GM12878 (cell line): ENCODE data around the gene SPHK2. TPM values are rescaled to one million over a fixed set of nuclear protein-coding genes. Genes with fewer than 3 reads are reported as not detected.

ENCODE experiments used
- ASH2L ChIP-seq: fragments of 300-600, 200-600 bp; sonication (generic); IDR thresholded peaks from 2 replicates; pipeline ENCODE4 v1.6.1; 2017; ENCODE audit warnings: low read depth, mild to moderate bottlenecking, borderline replicate concordance
- BMI1 ChIP-seq: fragments of 450-650 bp; IDR thresholded peaks from 2 replicates; pipeline ENCODE4 v1.6.1; 2016; ENCODE audit warnings: mild to moderate bottlenecking, moderate library complexity, borderline replicate concordance
- BRCA1 ChIP-seq: IDR thresholded peaks from 2 replicates; pipeline ENCODE4 v1.6.1; 2011; ENCODE audit warnings: low read depth, low read length, improper control_type of control experiment
- ETV6 ChIP-seq, 2 experiments: fragments of 450-650 bp in 1 of 2; IDR thresholded peaks in 1 of 2; conservative IDR thresholded peaks in 1 of 2; 2 replicates each; pipeline ENCODE4 v1.6.1; 2014; ENCODE audit warnings: antibody characterized with exemption in 1 of 2, borderline replicate concordance in 1 of 2, low read depth in 1 of 2, mild to moderate bottlenecking in 1 of 2, moderate library complexity in 1 of 2
- FOXK2 ChIP-seq: fragments of 450-650 bp; IDR thresholded peaks from 2 replicates; pipeline ENCODE4 v1.6.1; 2017; ENCODE audit warnings: mild to moderate bottlenecking, moderate library complexity
- IKZF2 ChIP-seq, 2 experiments: fragments of 450-650 bp; IDR thresholded peaks; 2 replicates each; pipeline ENCODE4 v1.6.1; 2017; ENCODE audit warnings: mild to moderate bottlenecking in 2 of 2, moderate library complexity in 2 of 2
- KDM1A ChIP-seq: fragments of 200-600 bp; sonication (generic); IDR thresholded peaks from 2 replicates; pipeline ENCODE4 v1.6.1; 2016; ENCODE audit warnings: borderline replicate concordance
- LARP7 ChIP-seq: fragments of 450-650 bp; IDR thresholded peaks from 2 replicates; pipeline ENCODE4 v1.6.1; 2017; ENCODE audit warnings: mild to moderate bottlenecking
- MEF2A ChIP-seq: IDR thresholded peaks from 2 replicates; pipeline ENCODE4 v1.6.1; 2011; ENCODE audit warnings: low read depth, mild to moderate bottlenecking, low read length, moderate library complexity; ENCODE audit not compliant: insufficient read depth
- MTA2 ChIP-seq: fragments of 450-650 bp; IDR thresholded peaks from 2 replicates; pipeline ENCODE4 v1.6.1; 2016; ENCODE audit warnings: low read depth, mild to moderate bottlenecking, moderate library complexity
- MTA3 ChIP-seq: IDR thresholded peaks from 2 replicates; pipeline ENCODE4 v1.6.1; 2012; ENCODE audit warnings: low read length, inconsistent platforms, borderline replicate concordance
- PAX5 ChIP-seq: IDR thresholded peaks from 2 replicates; pipeline ENCODE4 v1.6.1; 2011; ENCODE audit warnings: low read depth, low read length, borderline replicate concordance
- POLR2AphosphoS2 ChIP-seq: IDR thresholded peaks from 2 replicates; pipeline ENCODE4 v1.6.1; 2011; ENCODE audit warnings: low read depth, mild to moderate bottlenecking, low read length, improper control_type of control experiment, moderate library complexity
- SPI1 ChIP-seq: IDR thresholded peaks from 2 replicates; pipeline ENCODE4 v1.6.1; 2011; ENCODE audit warnings: low read depth, mild to moderate bottlenecking, low read length, moderate library complexity, borderline replicate concordance; ENCODE audit not compliant: insufficient read depth
- polyA plus RNA-seq, 11 experiments: library from polyadenylated mRNA; depleted of rRNA in 4 of 11; unstranded in 6 of 11; stranded (reverse) in 5 of 11; fragments of >200 nt; fragmentation: Nextera tagmentation in 4 of 11; fragmentation: Illumina TruSeq in 1 of 11; extraction: Ambion mirVana in 4 of 11; extraction: Trizol in 1 of 11; gene quantifications; 1 replicate in 1 of 11; 2 replicates in 10 of 11; pipeline versions ENCODE4 v1.2.1 to v1.2.3, GENCODE V29; 2011 to 2016; ENCODE audit warnings: inconsistent platforms in 2 of 11, missing spikeins in 2 of 11, low read depth in 1 of 11
- total RNA-seq, 4 experiments: library from RNA; depleted of rRNA in 3 of 4; stranded (reverse); fragments of >200 nt in 3 of 4; fragmentation: Illumina TruSeq in 1 of 4; extraction: Trizol in 1 of 4; gene quantifications; 2 replicates each; pipeline versions ENCODE4 v1.2.1 to v1.2.3, GENCODE V29; 2013 to 2021
- TF ChIP-seq, protein P1 (sequence below): fragments of 450-650 bp; IDR thresholded peaks from 2 replicates; pipeline ENCODE4 v1.6.1; 2017; ENCODE audit warnings: mild to moderate bottlenecking, low read depth, inconsistent platforms; ENCODE audit not compliant: poor library complexity, severe bottlenecking
- TF ChIP-seq, protein P2 (sequence below): IDR thresholded peaks from 2 replicates; pipeline ENCODE4 v1.6.1; 2011; ENCODE audit warnings: borderline replicate concordance, low read depth, mild to moderate bottlenecking, moderate library complexity, low read length; ENCODE audit not compliant: insufficient read depth, poor library complexity, severe bottlenecking
- TF ChIP-seq, protein P3 (sequence below): fragments of 150-350 bp; IDR thresholded peaks from 2 replicates; pipeline ENCODE4 v1.6.1; 2016; ENCODE audit warnings: low read depth, low read length
- TF ChIP-seq, protein P4 (sequence below): fragments of 150-350 bp; IDR thresholded peaks from 2 replicates; pipeline ENCODE4 v1.6.1; 2014; ENCODE audit warnings: mild to moderate bottlenecking, low read depth, low read length
- TF ChIP-seq, protein P5 (sequence below): fragments of 450-650 bp; conservative IDR thresholded peaks from 2 replicates; pipeline ENCODE4 v1.6.1; 2017; ENCODE audit warnings: mild to moderate bottlenecking, moderate library complexity

The SPHK2 gene
- total and polyA plus RNA-seq, 10 of the 15 experiments (the other 5 are each of a cell fraction or from before 2014, with no cell fraction given) = 0.37 to 40.5 (median 11.2) TPM

DNA sequence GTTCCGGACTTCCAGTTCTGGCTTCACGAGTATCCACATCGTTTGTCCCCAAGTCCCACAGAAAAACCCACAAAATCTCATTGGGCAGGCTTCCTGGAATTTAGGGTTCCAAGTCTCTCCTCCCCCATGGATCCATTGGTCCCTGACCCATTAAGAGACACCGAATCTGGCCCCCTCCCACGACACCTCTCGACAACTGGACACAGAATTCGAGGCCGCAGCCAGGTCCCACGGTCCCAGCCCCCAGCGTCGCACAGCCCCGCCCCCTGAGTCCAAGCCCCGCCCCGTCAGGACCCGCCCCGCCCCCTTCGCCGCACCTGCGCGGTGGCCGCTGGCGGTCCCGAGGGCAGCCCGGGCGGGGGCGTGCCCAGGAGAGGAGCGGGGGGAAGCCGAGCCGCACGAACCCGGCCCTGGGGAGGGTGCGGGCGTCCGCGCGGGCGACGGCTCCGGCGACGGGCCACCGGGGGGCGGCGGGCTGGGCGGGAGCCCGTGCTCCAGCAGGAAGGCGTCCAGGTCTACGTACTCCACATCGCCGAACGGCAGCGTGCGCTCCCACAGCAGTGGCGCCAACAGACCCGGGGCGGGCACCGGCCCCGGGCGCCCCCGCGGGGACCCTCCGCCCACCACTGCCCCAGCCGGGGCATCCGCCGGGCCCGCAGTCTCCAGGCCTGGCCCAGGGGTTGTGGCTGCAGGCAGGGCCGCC lies 16.1 kb downstream of the SPHK2 start (continued):
- TF ChIP-seq, protein P1, sequence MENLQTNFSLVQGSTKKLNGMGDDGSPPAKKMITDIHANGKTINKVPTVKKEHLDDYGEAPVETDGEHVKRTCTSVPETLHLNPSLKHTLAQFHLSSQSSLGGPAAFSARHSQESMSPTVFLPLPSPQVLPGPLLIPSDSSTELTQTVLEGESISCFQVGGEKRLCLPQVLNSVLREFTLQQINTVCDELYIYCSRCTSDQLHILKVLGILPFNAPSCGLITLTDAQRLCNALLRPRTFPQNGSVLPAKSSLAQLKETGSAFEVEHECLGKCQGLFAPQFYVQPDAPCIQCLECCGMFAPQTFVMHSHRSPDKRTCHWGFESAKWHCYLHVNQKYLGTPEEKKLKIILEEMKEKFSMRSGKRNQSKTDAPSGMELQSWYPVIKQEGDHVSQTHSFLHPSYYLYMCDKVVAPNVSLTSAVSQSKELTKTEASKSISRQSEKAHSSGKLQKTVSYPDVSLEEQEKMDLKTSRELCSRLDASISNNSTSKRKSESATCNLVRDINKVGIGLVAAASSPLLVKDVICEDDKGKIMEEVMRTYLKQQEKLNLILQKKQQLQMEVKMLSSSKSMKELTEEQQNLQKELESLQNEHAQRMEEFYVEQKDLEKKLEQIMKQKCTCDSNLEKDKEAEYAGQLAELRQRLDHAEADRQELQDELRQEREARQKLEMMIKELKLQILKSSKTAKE = no peak
- TF ChIP-seq BRCA1 (no peak), ASH2L (no peak), ETV6 (conservative IDR thresholded peaks at IDR 0.05 in 1 of 2, IDR thresholded peaks at IDR 0.05 in 1 of 2; ENCODE audit: borderline replicate concordance in 1 of 2, low read depth in 1 of 2) (no peak), POLR2AphosphoS2 (no peak), SPI1 (no peak), IKZF2 (IDR thresholded peaks at IDR 0.05) (no peak), FOXK2 (no peak), LARP7 (peak; percentile 77), BMI1 (no peak), MTA3 (no peak), MEF2A (no peak), KDM1A (no peak), MTA2 (no peak), PAX5 (no peak)
- TF ChIP-seq, protein P2, sequence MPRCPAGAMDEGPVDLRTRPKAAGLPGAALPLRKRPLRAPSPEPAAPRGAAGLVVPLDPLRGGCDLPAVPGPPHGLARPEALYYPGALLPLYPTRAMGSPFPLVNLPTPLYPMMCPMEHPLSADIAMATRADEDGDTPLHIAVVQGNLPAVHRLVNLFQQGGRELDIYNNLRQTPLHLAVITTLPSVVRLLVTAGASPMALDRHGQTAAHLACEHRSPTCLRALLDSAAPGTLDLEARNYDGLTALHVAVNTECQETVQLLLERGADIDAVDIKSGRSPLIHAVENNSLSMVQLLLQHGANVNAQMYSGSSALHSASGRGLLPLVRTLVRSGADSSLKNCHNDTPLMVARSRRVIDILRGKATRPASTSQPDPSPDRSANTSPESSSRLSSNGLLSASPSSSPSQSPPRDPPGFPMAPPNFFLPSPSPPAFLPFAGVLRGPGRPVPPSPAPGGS = peak; percentile 7
- TF ChIP-seq, protein P3, sequence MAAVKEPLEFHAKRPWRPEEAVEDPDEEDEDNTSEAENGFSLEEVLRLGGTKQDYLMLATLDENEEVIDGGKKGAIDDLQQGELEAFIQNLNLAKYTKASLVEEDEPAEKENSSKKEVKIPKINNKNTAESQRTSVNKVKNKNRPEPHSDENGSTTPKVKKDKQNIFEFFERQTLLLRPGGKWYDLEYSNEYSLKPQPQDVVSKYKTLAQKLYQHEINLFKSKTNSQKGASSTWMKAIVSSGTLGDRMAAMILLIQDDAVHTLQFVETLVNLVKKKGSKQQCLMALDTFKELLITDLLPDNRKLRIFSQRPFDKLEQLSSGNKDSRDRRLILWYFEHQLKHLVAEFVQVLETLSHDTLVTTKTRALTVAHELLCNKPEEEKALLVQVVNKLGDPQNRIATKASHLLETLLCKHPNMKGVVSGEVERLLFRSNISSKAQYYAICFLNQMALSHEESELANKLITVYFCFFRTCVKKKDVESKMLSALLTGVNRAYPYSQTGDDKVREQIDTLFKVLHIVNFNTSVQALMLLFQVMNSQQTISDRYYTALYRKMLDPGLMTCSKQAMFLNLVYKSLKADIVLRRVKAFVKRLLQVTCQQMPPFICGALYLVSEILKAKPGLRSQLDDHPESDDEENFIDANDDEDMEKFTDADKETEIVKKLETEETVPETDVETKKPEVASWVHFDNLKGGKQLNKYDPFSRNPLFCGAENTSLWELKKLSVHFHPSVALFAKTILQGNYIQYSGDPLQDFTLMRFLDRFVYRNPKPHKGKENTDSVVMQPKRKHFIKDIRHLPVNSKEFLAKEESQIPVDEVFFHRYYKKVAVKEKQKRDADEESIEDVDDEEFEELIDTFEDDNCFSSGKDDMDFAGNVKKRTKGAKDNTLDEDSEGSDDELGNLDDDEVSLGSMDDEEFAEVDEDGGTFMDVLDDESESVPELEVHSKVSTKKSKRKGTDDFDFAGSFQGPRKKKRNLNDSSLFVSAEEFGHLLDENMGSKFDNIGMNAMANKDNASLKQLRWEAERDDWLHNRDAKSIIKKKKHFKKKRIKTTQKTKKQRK = no peak
- TF ChIP-seq, protein P4, sequence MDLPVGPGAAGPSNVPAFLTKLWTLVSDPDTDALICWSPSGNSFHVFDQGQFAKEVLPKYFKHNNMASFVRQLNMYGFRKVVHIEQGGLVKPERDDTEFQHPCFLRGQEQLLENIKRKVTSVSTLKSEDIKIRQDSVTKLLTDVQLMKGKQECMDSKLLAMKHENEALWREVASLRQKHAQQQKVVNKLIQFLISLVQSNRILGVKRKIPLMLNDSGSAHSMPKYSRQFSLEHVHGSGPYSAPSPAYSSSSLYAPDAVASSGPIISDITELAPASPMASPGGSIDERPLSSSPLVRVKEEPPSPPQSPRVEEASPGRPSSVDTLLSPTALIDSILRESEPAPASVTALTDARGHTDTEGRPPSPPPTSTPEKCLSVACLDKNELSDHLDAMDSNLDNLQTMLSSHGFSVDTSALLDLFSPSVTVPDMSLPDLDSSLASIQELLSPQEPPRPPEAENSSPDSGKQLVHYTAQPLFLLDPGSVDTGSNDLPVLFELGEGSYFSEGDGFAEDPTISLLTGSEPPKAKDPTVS = no peak
- TF ChIP-seq, protein P5, sequence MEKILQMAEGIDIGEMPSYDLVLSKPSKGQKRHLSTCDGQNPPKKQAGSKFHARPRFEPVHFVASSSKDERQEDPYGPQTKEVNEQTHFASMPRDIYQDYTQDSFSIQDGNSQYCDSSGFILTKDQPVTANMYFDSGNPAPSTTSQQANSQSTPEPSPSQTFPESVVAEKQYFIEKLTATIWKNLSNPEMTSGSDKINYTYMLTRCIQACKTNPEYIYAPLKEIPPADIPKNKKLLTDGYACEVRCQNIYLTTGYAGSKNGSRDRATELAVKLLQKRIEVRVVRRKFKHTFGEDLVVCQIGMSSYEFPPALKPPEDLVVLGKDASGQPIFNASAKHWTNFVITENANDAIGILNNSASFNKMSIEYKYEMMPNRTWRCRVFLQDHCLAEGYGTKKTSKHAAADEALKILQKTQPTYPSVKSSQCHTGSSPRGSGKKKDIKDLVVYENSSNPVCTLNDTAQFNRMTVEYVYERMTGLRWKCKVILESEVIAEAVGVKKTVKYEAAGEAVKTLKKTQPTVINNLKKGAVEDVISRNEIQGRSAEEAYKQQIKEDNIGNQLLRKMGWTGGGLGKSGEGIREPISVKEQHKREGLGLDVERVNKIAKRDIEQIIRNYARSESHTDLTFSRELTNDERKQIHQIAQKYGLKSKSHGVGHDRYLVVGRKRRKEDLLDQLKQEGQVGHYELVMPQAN = peak; percentile 71
